Tibial nerve (tissue), 4 donors: Measurements from ENCODE around the gene DDX56.

Source experiments
- EP300 ChIP-seq, 2 donors: sonication (generic); formaldehyde crosslinking; IDR thresholded peaks; one replicate each; pipeline ENCODE4 v1.6.1; 2017; ENCODE audit warnings: antibody characterized with exemption in 2 of 2, mild to moderate bottlenecking in 1 of 2
- POLR2A ChIP-seq, 2 donors: fragments of 450-650 bp; IDR thresholded peaks; one replicate each; pipeline ENCODE4 v1.6.1; 2017; ENCODE audit warnings: antibody characterized with exemption in 2 of 2, mild to moderate bottlenecking in 2 of 2, moderate library complexity in 2 of 2
- TF ChIP-seq, protein P1 (sequence below), 5 experiments: fragments of 200-600 bp in 3 of 5; fragments of 450-650 bp in 2 of 5; sonication (generic) in 3 of 5; IDR thresholded peaks; one replicate each; pipeline ENCODE4 v1.5.1; 2016 to 2019; ENCODE audit warnings: antibody characterized with exemption in 5 of 5, mild to moderate bottlenecking in 3 of 5, moderate library complexity in 2 of 5

DNA sequence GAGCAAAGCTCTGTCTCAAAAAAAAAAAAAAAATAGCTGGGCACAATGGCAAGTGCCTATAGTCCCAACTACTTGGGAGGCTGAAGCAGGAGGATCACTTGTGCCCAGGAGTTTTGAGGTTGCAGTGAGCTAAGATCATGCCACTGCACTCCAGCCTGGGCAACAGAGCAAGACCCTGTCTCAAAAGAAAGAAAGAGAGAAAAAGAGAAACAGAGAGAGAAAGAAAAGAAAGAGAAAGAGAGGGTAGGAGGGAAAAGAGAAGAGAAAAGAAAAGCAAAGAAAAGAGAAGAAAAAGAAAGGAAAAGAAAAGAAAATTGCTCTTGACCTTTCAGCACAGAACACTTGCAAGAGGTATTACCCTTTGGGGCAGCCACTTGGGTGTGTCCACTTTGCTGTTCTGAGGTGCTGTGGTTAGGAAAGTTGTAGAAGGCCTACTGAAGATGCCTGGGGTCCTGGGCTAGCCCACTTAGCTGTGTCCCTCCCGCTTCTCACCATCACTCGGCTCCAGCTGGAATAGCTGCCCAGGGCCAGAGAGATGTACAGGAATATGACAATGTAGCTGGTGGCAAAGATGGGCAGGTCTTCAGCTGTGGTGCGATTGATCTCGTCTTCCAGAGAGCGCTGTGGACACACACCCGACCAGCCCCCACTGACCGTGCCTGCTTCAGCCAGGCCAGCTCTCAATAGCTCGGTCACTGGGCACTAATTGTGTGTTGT lies 38.2 kb downstream of the DDX56 start:
- TF ChIP-seq POLR2A (IDR thresholded peaks at IDR 0.05), result no peak
- TF ChIP-seq, protein P1, sequence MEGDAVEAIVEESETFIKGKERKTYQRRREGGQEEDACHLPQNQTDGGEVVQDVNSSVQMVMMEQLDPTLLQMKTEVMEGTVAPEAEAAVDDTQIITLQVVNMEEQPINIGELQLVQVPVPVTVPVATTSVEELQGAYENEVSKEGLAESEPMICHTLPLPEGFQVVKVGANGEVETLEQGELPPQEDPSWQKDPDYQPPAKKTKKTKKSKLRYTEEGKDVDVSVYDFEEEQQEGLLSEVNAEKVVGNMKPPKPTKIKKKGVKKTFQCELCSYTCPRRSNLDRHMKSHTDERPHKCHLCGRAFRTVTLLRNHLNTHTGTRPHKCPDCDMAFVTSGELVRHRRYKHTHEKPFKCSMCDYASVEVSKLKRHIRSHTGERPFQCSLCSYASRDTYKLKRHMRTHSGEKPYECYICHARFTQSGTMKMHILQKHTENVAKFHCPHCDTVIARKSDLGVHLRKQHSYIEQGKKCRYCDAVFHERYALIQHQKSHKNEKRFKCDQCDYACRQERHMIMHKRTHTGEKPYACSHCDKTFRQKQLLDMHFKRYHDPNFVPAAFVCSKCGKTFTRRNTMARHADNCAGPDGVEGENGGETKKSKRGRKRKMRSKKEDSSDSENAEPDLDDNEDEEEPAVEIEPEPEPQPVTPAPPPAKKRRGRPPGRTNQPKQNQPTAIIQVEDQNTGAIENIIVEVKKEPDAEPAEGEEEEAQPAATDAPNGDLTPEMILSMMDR (IDR thresholded peaks at IDR 0.05), result no peak
- TF ChIP-seq EP300 (IDR thresholded peaks at IDR 0.05), result no peak
